Heart right ventricle (tissue), 16 donors: Measurements from ENCODE around the gene PITPNB. TPM values are rescaled to one million over a fixed set of nuclear protein-coding genes. Genes with fewer than 3 reads are reported as not detected.

Experiments
- ATAC-seq, 8 donors: fragments of 200-7000 bp; cut with Tn5 transposase; one replicate each; pipeline ENCODE4 v1.9.1; 2020; ENCODE audit warnings: mild to moderate bottlenecking in 8 of 8, moderate library complexity in 8 of 8, moderate number of reproducible peaks in 1 of 8
- DNase-seq, 2 donors: peaks; one replicate each; pipeline ENCODE4 v3.0.0-alpha.2; 2020
- H3K27ac ChIP-seq, 10 donors: fragments of 200-600 bp; sonication (generic) in 2 of 10; one replicate each; pipeline versions ENCODE4 v1.5.0 to v1.8.0; 2020 to 2022; ENCODE audit warnings: mild to moderate bottlenecking in 3 of 10
- H3K27me3 ChIP-seq, 7 donors: fragments of 200-600 bp; one replicate each; pipeline ENCODE4 v1.8.0; 2021 to 2022; ENCODE audit warnings: mild to moderate bottlenecking in 2 of 7
- H3K36me3 ChIP-seq, 9 donors: fragments of 200-600 bp; sonication (generic) in 1 of 9; one replicate each; pipeline versions ENCODE4 v1.5.0 to v1.8.0; 2020 to 2022; ENCODE audit warnings: mild to moderate bottlenecking in 2 of 9
- H3K4me1 ChIP-seq, 9 donors: fragments of 200-600 bp; sonication (generic) in 1 of 9; one replicate each; pipeline versions ENCODE4 v1.5.0 to v1.8.0; 2020 to 2022; ENCODE audit warnings: mild to moderate bottlenecking in 4 of 9
- H3K4me3 ChIP-seq, 10 donors: fragments of 200-600 bp; sonication (generic) in 2 of 10; one replicate each; pipeline versions ENCODE4 v1.5.0 to v1.8.0; 2020 to 2022; ENCODE audit warnings: mild to moderate bottlenecking in 7 of 10, moderate library complexity in 2 of 10
- H3K9me3 ChIP-seq, 11 donors: fragments of 200-600 bp in 10 of 11; sonication (generic) in 2 of 11; one replicate each; pipeline versions ENCODE4 v1.5.0 to v1.8.0; 2013 to 2022; ENCODE audit warnings: mild to moderate bottlenecking in 2 of 11, control low read depth in 1 of 11, moderate library complexity in 1 of 11
- WGBS, 2 donors: extraction: QIAGEN DNeasy Blood & Tissue Kit; methylation state at CpG; one replicate each; pipeline ENCODE4 v1.1.7; 2013; ENCODE audit warnings: inconsistent platforms in 1 of 2; 5-methylcytosine and 5-hydroxymethylcytosine counted together
- intact Hi-C, 10 donors: fragments of 100-400 bp; cut with DNase I; formaldehyde crosslinking; loops; one replicate each; pipeline versions ENCODE4 v1.11.1 to v1.14.2; 2022
- polyA plus RNA-seq, 2 donors: library from polyadenylated mRNA; stranded (reverse); fragments of 200-250 nt; gene quantifications; one replicate each; pipeline ENCODE4 v1.2.3, GENCODE V29; 2013
- total RNA-seq, 10 donors: library from RNA; stranded (reverse); fragmentation: NEBNext Ultra II Directional in 3 of 10; extraction: Animal tissue kit (Norgen Biotek cat#: 25700) in 3 of 10; gene quantifications; one replicate each; pipeline versions ENCODE4 v1.2.1 to v1.2.4, GENCODE V29; 2021 to 2023
- TF ChIP-seq, protein P1 (sequence below), 9 donors: fragments of 200-600 bp; sonication (generic) in 2 of 9; IDR thresholded peaks; one replicate each; pipeline versions ENCODE4 v1.5.0 to v1.8.0; 2021 to 2022; ENCODE audit warnings: antibody characterized with exemption in 9 of 9, mild to moderate bottlenecking in 5 of 9, moderate library complexity in 1 of 9
- donor health status: Arrhythmogenic right ventricular cardiomyopathy.
- donor health status: ischemic (EF 13 %, LVEDD 7.1; RV severe dilation, severe dysfunction).
- donor health status: healthy with polysubstance abuse.
- donor health status: DM: no; HTN: yes; CAD: no.
- donor health status: DM: no; HTN: no; CAD: no.
- donor health status: ischemic (EF 25% LVEDD 6.9; RV normal size, moderate dysfunction).
- donor health status: ischemic (EF 25% LVEDD 5.7; RV mildly dilated, moderate dysfunction).
- donor health status: healthy.
- donor health status: DM: yes; HTN: yes; CAD: no.
- donor health status: Ischemic cardiomyopathy.
- donor health status: ischemic (EF 35%, LVEDD 5.7; RV mildly dilated, moderate dysfunction).
- donor health status: nonischemic (EF 11% LVEDD 7.7; RV severe dilation, severe dysfunction).
- donor health status: DM: yes; HTN: yes; CAD: no.
- donor health status: PGD.
- donor health status: ischemic (EF 29% LVEDD 5.4; RV normal size, mild dysfunction).
- donor health status: nonischemic (EF 23%, LVEDD 6.1; RV moderate dilation, normal function).

Gene PITPNB
- total and polyA plus RNA-seq, 12 donors = 16.0 to 78.3 (median 58.1) TPM

GRCh38 chr22:27952091-27952490 is 33.0 kb upstream of the PITPNB start:
- TF ChIP-seq, protein P1, sequence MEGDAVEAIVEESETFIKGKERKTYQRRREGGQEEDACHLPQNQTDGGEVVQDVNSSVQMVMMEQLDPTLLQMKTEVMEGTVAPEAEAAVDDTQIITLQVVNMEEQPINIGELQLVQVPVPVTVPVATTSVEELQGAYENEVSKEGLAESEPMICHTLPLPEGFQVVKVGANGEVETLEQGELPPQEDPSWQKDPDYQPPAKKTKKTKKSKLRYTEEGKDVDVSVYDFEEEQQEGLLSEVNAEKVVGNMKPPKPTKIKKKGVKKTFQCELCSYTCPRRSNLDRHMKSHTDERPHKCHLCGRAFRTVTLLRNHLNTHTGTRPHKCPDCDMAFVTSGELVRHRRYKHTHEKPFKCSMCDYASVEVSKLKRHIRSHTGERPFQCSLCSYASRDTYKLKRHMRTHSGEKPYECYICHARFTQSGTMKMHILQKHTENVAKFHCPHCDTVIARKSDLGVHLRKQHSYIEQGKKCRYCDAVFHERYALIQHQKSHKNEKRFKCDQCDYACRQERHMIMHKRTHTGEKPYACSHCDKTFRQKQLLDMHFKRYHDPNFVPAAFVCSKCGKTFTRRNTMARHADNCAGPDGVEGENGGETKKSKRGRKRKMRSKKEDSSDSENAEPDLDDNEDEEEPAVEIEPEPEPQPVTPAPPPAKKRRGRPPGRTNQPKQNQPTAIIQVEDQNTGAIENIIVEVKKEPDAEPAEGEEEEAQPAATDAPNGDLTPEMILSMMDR (IDR thresholded peaks at IDR 0.05) = no peak
- intact Hi-C loops = no loop called here
- Histone ChIP-seq H3K36me3 (no peaks in the 10 kb centered on the region), H3K27ac (no peak overlapping the region), H3K9me3 (peaks cover 0 to 4% (median 0%) of the 10 kb centered on the region in 11 donors), H3K4me1 (peaks cover 0 to 17% (median 0%) of the 10 kb centered on the region in 9 donors), H3K27me3 (no peaks in the 10 kb centered on the region), H3K4me3 (no peak overlapping the region)
- no peak for DNase-seq
- ATAC-seq = no peak
- 85 to 88% methylated on average over 3 of the region's 3 CpGs for WGBS, 2 donors

DNA sequence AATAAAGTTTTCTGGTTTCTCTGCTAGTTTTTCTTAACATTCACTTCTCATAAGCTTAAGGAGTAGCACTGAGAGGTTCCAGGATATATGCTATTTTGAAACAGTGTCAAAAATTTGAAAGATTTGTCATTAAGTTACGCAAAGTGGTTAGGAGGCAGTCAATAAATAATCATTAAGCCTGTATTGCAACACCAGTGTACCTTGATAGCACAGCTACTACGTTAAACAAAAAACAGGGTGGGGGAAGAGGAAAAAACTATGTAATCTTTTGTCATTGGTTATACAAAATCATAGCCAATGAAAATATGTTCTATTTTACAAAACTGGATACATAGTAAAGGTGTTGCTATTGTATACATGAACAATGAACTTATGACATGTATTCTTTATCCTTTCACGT is 30.4 kb upstream of the PITPNB start:
- 86% methylated on average over 3 of the region's 3 CpGs for WGBS, 2 donors
- Histone ChIP-seq H3K4me3 (no peak overlapping the region), H3K36me3 (no peaks in the 10 kb centered on the region), H3K27me3 (no peaks in the 10 kb centered on the region), H3K4me1 (peaks cover 0 to 17% (median 0%) of the 10 kb centered on the region in 9 donors), H3K9me3 (no peaks in the 10 kb centered on the region), H3K27ac (no peak overlapping the region)
- TF ChIP-seq, protein P1 (IDR thresholded peaks at IDR 0.05) = no peak
- DNase-seq (no peak), ATAC-seq (no peak)
- intact Hi-C loops = no loop called here

DNA sequence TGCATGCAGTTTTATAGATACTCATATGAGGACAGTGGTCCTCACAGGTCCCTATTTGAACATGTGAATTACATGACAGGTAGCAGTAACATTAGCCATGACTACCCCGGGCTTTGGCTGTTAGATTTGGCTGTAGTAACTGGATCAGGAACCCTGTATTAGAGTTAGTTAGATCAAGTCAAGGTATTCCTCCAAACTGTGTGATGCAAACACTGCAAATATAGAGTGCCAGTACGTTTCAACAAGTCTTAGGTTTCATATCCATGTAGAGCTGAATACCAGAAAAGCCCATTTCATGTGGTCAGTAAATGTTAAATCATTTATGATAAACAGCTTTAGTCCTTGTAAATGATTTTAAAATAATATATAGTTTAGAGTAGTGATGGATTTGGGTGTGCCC is 29.5 kb upstream of the PITPNB start:
- no peaks in the 10 kb centered on the region for H3K27me3 ChIP-seq
- no peak for ATAC-seq
- peaks cover 0 to 17% (median 0%) of the 10 kb centered on the region in 9 donors for H3K4me1 ChIP-seq
- no peaks in the 10 kb centered on the region for H3K9me3 ChIP-seq
- DNase-seq = no peak
- TF ChIP-seq, protein P1 (IDR thresholded peaks at IDR 0.05) = no peak
- WGBS, 2 donors = 90% methylated on average over 2 of the region's 2 CpGs
- no peak overlapping the region for H3K27ac ChIP-seq
- intact Hi-C loops = no loop called here
- no peaks in the 10 kb centered on the region for H3K36me3 ChIP-seq
- H3K4me3 ChIP-seq = no peak overlapping the region

- intact Hi-C loops = no loop called here
- no peak overlapping the region for H3K27ac ChIP-seq
- H3K4me1 ChIP-seq = peaks cover 0 to 10% (median 0%) of the 10 kb centered on the region in 9 donors
- DNase-seq (no peak), ATAC-seq (no peak)
- TF ChIP-seq, protein P1 (IDR thresholded peaks at IDR 0.05) = no peak
- H3K36me3 ChIP-seq = no peaks in the 10 kb centered on the region
- H3K4me3 ChIP-seq = no peak overlapping the region
- 71 to 74% methylated on average over 4 of the region's 4 CpGs for WGBS, 2 donors
- H3K9me3 ChIP-seq = no peaks in the 10 kb centered on the region
- no peaks in the 10 kb centered on the region for H3K27me3 ChIP-seq
Observed at GRCh38 chr22:27947448-27947847, 28.4 kb upstream of the PITPNB start.
